Neuronal stem cell (in vitro differentiated cells): ENCODE data around the gene KMO.

Experiments used
- DNase-seq: peaks from one replicate; pipeline ENCODE4 v3.0.0-alpha.2; 2013; ENCODE audit warnings: low spot score
- H2AFZ ChIP-seq: one replicate; pipeline ENCODE4 v1.6.1; 2013; ENCODE audit warnings: mild to moderate bottlenecking, low read length, inconsistent platforms
- H2AK5ac ChIP-seq: 2 replicates; pipeline ENCODE4 v1.6.1; 2013; ENCODE audit warnings: low read depth, mild to moderate bottlenecking, inconsistent platforms, low read length, moderate library complexity, mixed read lengths
- H2BK120ac ChIP-seq: 2 replicates; pipeline ENCODE4 v1.6.1; 2013; ENCODE audit warnings: low read depth, mild to moderate bottlenecking, inconsistent platforms, low read length, moderate library complexity, mixed read lengths
- H2BK12ac ChIP-seq: one replicate; pipeline ENCODE4 v1.6.1; 2013; ENCODE audit warnings: low read length, inconsistent platforms
- H2BK15ac ChIP-seq: 2 replicates; pipeline ENCODE4 v1.6.1; 2013; ENCODE audit warnings: mild to moderate bottlenecking, low read length, inconsistent platforms, mixed read lengths
- H2BK5ac ChIP-seq: one replicate; pipeline ENCODE4 v1.6.1; 2013; ENCODE audit warnings: inconsistent platforms, mild to moderate bottlenecking, low read length, moderate library complexity
- H3K14ac ChIP-seq: one replicate; pipeline ENCODE4 v1.6.1; 2013; ENCODE audit warnings: low read length, inconsistent platforms
- H3K18ac ChIP-seq: 2 replicates; pipeline ENCODE4 v1.6.1; 2013; ENCODE audit warnings: low read length, inconsistent platforms
- H3K23ac ChIP-seq: 2 replicates; pipeline ENCODE4 v1.6.1; 2013; ENCODE audit warnings: low read depth, mild to moderate bottlenecking, mixed read lengths, low read length, inconsistent platforms; ENCODE audit not compliant: poor library complexity
- H3K27ac ChIP-seq: replicated peaks from 3 replicates; pipeline ENCODE4 v1.5.1; 2013; ENCODE audit warnings: low read length, inconsistent platforms
- H3K27me3 ChIP-seq, 3 experiments: 2 replicates each; pipeline ENCODE4 v1.6.1; 2013; ENCODE audit warnings: low read length in 3 of 3, mild to moderate bottlenecking in 2 of 3, inconsistent platforms in 1 of 3, low read depth in 1 of 3, mixed read lengths in 1 of 3, moderate library complexity in 1 of 3; ENCODE audit not compliant: control insufficient read depth in 3 of 3, insufficient read depth in 3 of 3
- H3K36me3 ChIP-seq, 2 donors: replicated peaks in 1 of 2; 2 replicates each; pipeline ENCODE4 v1.6.1; 2013; ENCODE audit warnings: low read length in 2 of 2; ENCODE audit not compliant: control insufficient read depth in 2 of 2, insufficient read depth in 2 of 2
- H3K4ac ChIP-seq: 2 replicates; pipeline ENCODE4 v1.6.1; 2013; ENCODE audit warnings: inconsistent platforms, mild to moderate bottlenecking, low read length, moderate library complexity
- H3K4me1 ChIP-seq, 2 donors: 1 replicate in 1 of 2; 2 replicates in 1 of 2; pipeline ENCODE4 v1.6.1; 2013; ENCODE audit warnings: low read length in 2 of 2, low read depth in 1 of 2; ENCODE audit not compliant: control insufficient read depth in 2 of 2, insufficient read depth in 1 of 2
- H3K4me2 ChIP-seq: one replicate; pipeline ENCODE4 v1.6.1; 2013; ENCODE audit warnings: mild to moderate bottlenecking, low read length, inconsistent platforms; ENCODE audit not compliant: insufficient read depth, poor library complexity, severe bottlenecking
- H3K4me3 ChIP-seq, 2 donors: 2 replicates each; pipeline ENCODE4 v1.5.1; 2013; ENCODE audit warnings: low read length in 2 of 2, mild to moderate bottlenecking in 2 of 2, inconsistent platforms in 1 of 2, moderate library complexity in 1 of 2
- H3K79me1 ChIP-seq: one replicate; pipeline ENCODE4 v1.6.1; 2013; ENCODE audit warnings: low read depth, mild to moderate bottlenecking, inconsistent platforms, low read length, moderate library complexity
- H3K9ac ChIP-seq: one replicate; pipeline ENCODE4 v1.6.1; 2013; ENCODE audit warnings: mild to moderate bottlenecking, low read depth, low read length, inconsistent platforms; ENCODE audit not compliant: poor library complexity
- H3K9me3 ChIP-seq, 2 donors: replicated peaks in 1 of 2; 2 replicates each; pipeline versions ENCODE3 to v1.6.1; 2013; ENCODE audit warnings: low read length in 2 of 2, mild to moderate bottlenecking in 2 of 2, inconsistent platforms in 1 of 2, low read depth in 1 of 2, mixed read lengths in 1 of 2, moderate library complexity in 1 of 2; ENCODE audit not compliant: control insufficient read depth in 2 of 2, insufficient read depth in 1 of 2
- H4K8ac ChIP-seq: one replicate; pipeline ENCODE4 v1.6.1; 2013; ENCODE audit warnings: low read depth, mild to moderate bottlenecking, inconsistent platforms, low read length, moderate library complexity
- H4K91ac ChIP-seq: one replicate; pipeline ENCODE4 v1.6.1; 2013; ENCODE audit warnings: low read length, low read depth, mild to moderate bottlenecking, inconsistent platforms; ENCODE audit not compliant: poor library complexity
- WGBS, 2 donors: extraction: QIAGEN DNeasy Blood & Tissue Kit; methylation state at CpG; one replicate each; pipeline ENCODE4 v1.1.7; 2013; ENCODE audit warnings: missing lambda C conversion rate in 2 of 2, mixed read lengths in 1 of 2; ENCODE audit not compliant: insufficient read length in 2 of 2, insufficient replicate concordance in 1 of 2; ENCODE audit errors: extremely low coverage in 2 of 2; 5-methylcytosine and 5-hydroxymethylcytosine counted together

KMO gene

DNA sequence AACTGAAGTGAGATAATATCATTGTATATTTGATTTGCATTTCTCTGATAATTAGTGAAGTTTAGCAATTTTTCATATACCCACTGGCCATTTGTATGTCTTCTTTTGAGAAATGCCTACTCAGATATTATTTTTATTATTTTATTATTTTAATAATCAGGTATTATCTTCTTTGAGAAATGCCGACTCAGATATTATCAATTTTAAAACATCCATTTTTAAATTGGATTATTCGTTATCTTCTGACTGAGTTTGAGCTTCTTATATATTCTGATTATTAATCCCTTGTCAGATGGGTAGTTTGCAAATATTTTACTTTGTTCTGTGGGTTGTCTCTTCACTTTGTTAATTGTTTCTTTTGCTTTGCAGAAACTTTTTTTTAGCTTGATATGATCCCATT, 37.7 kb downstream of the KMO start:
- H3K4ac ChIP-seq, result no peak overlapping the region
- no peak overlapping the region for H3K23ac ChIP-seq
- H3K14ac ChIP-seq, result no peak overlapping the region
- DNase-seq, result no peak
- H3K27ac ChIP-seq, result no peak overlapping the region
- no peak overlapping the region for H3K4me2 ChIP-seq
- H3K9me3 ChIP-seq, result no peaks in the 10 kb centered on the region
- H2BK12ac ChIP-seq, result no peak overlapping the region
- no peaks in the 10 kb centered on the region for H3K79me1 ChIP-seq
- H2BK120ac ChIP-seq, result no peak overlapping the region
- no CpG with 5 or more reads among the region's 2 CpGs for WGBS, 2 donors
- no peaks in the 10 kb centered on the region for H3K4me1 ChIP-seq
- H4K91ac ChIP-seq, result no peak overlapping the region
- no peak overlapping the region for H2AFZ ChIP-seq
- no peak overlapping the region for H2BK15ac ChIP-seq
- no peaks in the 10 kb centered on the region for H3K27me3 ChIP-seq
- H3K9ac ChIP-seq, result no peak overlapping the region
- H3K4me3 ChIP-seq, result no peak overlapping the region
- H2AK5ac ChIP-seq, result no peak overlapping the region
- no peak overlapping the region for H3K18ac ChIP-seq
- no peaks in the 10 kb centered on the region for H3K36me3 ChIP-seq
- H4K8ac ChIP-seq, result no peak overlapping the region
- no peak overlapping the region for H2BK5ac ChIP-seq

GRCh38 chr1:241574154-241574553, 42.0 kb downstream of the KMO start:
- Histone ChIP-seq H4K8ac (no peak overlapping the region), H2AK5ac (no peak overlapping the region), H3K9me3 (no peaks in the 10 kb centered on the region), H2BK5ac (no peak overlapping the region), H2AFZ (no peak overlapping the region), H4K91ac (no peak overlapping the region), H3K9ac (no peak overlapping the region), H2BK12ac (no peak overlapping the region), H3K23ac (no peak overlapping the region), H3K14ac (no peak overlapping the region), H2BK120ac (no peak overlapping the region), H3K4ac (no peak overlapping the region), H3K18ac (no peak overlapping the region), H3K36me3 (no peaks in the 10 kb centered on the region), H2BK15ac (no peak overlapping the region), H3K79me1 (no peaks in the 10 kb centered on the region), H3K4me3 (no peak overlapping the region), H3K27me3 (no peaks in the 10 kb centered on the region), H3K4me2 (no peak overlapping the region), H3K27ac (no peak overlapping the region), H3K4me1 (no peaks in the 10 kb centered on the region)
- no peak for DNase-seq

- H3K4me2 ChIP-seq, result no peak overlapping the region
- no peak overlapping the region for H4K91ac ChIP-seq
- H3K23ac ChIP-seq, result no peak overlapping the region
- no peak overlapping the region for H3K27ac ChIP-seq
- no peak for DNase-seq
- WGBS, 2 donors, result no CpG with 5 or more reads among the region's 4 CpGs
- H4K8ac ChIP-seq, result no peak overlapping the region
- no peak overlapping the region for H3K4ac ChIP-seq
- H2BK12ac ChIP-seq, result no peak overlapping the region
- H2AK5ac ChIP-seq, result no peak overlapping the region
- no peak overlapping the region for H3K4me3 ChIP-seq
- H2BK15ac ChIP-seq, result no peak overlapping the region
- no peak overlapping the region for H3K18ac ChIP-seq
- no peaks in the 10 kb centered on the region for H3K36me3 ChIP-seq
- H3K27me3 ChIP-seq, result no peaks in the 10 kb centered on the region
- H3K9ac ChIP-seq, result no peak overlapping the region
- no peak overlapping the region for H2AFZ ChIP-seq
- no peaks in the 10 kb centered on the region for H3K4me1 ChIP-seq
- H2BK120ac ChIP-seq, result no peak overlapping the region
- H2BK5ac ChIP-seq, result no peak overlapping the region
- no peaks in the 10 kb centered on the region for H3K9me3 ChIP-seq
- H3K79me1 ChIP-seq, result no peaks in the 10 kb centered on the region
- H3K14ac ChIP-seq, result no peak overlapping the region
Observed at GRCh38 chr1:241579434-241579833, 47.3 kb downstream of the KMO start.

- Histone ChIP-seq H2AFZ (no peak overlapping the region), H3K4me3 (no peak overlapping the region), H3K4ac (no peak overlapping the region), H3K27me3 (no peaks in the 10 kb centered on the region), H3K18ac (no peak overlapping the region), H3K9me3 (no peaks in the 10 kb centered on the region), H3K4me1 (no peaks in the 10 kb centered on the region), H3K14ac (no peak overlapping the region), H3K4me2 (no peak overlapping the region), H4K91ac (no peak overlapping the region), H4K8ac (no peak overlapping the region), H2BK120ac (no peak overlapping the region), H2BK5ac (no peak overlapping the region), H2BK12ac (no peak overlapping the region), H2AK5ac (no peak overlapping the region), H3K27ac (no peak overlapping the region), H3K23ac (no peak overlapping the region), H3K9ac (no peak overlapping the region), H3K36me3 (no peaks in the 10 kb centered on the region), H3K79me1 (no peaks in the 10 kb centered on the region), H2BK15ac (no peak overlapping the region)
- no peak for DNase-seq
- WGBS, 2 donors, result no CpG with 5 or more reads among the region's 1 CpG
Observed at GRCh38 chr1:241582921-241583321, 50.7 kb downstream of the KMO start.
